Measurements from ENCODE around the gene TMEM123.

DNA sequence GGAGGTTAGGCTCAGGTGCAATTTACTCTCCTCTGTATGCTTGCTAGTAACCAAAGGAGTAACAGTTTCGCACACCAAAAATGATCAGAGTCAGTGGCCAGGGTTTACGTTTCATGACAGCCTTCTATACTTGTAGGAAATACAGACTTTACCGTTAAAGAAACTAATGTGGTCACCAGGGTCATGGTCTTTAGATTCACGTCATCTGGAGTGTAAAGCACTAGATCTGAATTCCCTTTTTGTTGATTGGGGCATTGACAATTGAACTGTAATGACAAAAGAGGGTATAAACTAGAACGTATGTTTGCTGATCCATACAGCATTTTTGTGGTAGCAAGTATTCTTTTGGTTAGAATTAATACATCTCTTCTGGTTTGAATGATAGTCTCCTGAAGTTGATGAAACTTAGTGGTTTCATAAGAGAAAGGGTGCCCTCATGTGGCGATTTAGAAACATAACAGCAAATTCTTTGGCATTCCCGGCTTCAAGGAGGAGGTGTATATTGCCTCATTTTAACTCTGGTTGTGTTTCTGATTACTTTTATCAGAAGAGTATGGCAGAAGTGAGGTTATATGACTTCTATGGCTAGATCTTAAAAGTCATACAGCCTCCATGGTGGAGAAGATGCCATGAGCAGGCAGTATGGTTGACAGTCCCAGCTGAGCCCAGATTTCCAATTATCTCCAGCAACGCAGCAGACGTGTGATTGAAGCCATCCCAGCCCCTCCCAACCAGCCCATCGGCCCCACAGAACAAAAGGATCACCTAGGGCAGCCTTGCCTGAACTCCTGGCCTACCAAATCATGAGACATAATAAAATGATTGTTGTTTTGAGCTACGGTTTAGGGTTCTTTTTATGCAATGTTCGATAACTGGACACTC, 42.8 kb upstream of the TMEM123 start:
- TF ChIP-seq, protein P1, sequence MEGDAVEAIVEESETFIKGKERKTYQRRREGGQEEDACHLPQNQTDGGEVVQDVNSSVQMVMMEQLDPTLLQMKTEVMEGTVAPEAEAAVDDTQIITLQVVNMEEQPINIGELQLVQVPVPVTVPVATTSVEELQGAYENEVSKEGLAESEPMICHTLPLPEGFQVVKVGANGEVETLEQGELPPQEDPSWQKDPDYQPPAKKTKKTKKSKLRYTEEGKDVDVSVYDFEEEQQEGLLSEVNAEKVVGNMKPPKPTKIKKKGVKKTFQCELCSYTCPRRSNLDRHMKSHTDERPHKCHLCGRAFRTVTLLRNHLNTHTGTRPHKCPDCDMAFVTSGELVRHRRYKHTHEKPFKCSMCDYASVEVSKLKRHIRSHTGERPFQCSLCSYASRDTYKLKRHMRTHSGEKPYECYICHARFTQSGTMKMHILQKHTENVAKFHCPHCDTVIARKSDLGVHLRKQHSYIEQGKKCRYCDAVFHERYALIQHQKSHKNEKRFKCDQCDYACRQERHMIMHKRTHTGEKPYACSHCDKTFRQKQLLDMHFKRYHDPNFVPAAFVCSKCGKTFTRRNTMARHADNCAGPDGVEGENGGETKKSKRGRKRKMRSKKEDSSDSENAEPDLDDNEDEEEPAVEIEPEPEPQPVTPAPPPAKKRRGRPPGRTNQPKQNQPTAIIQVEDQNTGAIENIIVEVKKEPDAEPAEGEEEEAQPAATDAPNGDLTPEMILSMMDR (IDR thresholded peaks at IDR 0.05), result peak in 5 of 6 experiments; percentile 28 to 87 (median 75)
- TF ChIP-seq POLR2A (IDR thresholded peaks at IDR 0.05), result no peak
